Femur (tissue), 1 donor: ENCODE results near the gene ATOH8.

Experiments
- DNase-seq: peaks from one replicate; pipeline ENCODE4 v3.0.0-alpha.2; 2017

ATOH8 gene

GRCh38 chr2:85756822-85757435 lies 3.1 kb downstream of the ATOH8 start:
- no peak for DNase-seq

- DNase-seq, result no peak
Observed at GRCh38 chr2:85757860-85758259, 4.1 kb downstream of the ATOH8 start.

- DNase-seq, result peak; percentile 60
Observed at GRCh38 chr2:85758361-85759256, 4.8 kb downstream of the ATOH8 start.

DNA sequence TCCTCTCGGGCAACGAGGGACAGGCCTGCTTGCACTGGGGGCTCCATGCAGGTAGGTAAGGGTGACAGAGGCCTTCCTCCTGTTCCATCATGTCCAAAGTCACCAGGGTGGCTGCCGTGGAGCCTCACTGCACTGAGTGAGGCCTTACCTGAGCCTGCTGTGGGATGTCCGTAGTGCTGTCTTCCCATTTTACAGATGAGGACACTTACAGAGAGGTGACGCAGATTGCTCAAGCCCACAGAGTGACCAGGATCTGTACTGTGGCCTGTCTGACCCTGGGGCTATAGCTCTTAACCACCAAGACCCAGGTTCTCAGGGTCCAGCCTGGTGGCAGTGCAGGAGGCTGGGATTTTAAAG lies 5.4 kb downstream of the ATOH8 start:
- DNase-seq, result no peak

GRCh38 chr2:85760371-85760770 lies 6.6 kb downstream of the ATOH8 start:
- no peak for DNase-seq

DNA sequence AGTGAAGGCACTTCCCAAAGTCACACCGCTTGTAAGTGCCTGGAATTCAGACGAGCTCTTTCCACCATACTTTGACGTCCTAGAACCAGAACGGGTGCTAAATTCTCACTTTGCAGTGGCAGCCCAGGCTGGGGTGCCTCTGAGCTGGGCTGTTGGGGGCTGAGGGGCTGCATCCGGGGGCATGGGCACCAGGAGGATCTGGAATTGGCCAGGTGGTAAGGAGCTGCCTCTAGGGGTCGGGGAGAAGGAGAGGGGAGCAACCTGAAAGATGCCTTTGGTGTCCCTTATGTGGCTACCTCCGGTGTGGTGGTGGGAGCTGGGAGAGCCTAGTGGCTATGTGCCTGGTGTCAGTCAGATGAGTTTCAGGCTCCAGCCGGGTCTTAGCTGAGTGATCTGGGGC lies 7.1 kb downstream of the ATOH8 start:
- no peak for DNase-seq

DNA sequence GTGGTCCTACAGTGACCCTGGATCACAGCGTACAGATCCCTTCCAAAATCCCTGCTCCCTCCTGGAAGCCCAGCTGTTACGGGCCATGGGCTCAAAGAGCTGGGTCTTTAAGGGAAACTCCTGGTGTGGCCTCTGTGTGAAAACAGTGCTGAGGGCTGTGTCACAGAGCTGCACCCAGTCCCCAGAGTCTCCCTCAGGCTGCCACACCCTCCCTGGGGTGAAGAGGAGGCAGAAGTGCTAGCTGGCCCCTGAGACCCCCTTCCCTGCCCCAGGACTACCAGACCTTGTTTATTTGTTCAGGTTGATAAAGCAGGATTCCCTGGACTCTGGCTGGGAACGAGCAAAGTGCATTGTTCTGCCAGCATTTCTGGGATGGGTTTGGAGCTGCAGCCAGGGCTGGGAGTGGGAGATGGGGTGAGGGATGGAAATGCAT lies 7.7 kb downstream of the ATOH8 start:
- no peak for DNase-seq

DNA sequence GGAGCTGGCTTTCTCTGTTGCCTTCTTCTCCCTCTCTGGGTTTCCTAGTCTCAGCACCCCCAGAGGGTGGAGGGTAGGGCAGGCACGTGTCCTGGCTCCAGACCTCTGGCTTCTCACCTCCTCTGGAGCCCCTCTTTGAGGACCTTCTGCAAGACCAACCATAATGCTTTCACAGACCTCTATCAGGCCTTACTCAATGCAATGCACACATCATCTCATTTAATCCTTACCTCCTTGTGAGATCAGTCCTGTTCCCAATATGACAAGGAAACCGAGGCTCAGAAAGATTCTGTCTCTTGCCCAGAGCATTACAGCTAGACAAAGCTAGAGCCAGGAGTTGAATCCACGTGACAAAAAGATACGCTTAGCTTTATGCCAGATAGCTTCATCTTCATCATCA lies 8.2 kb downstream of the ATOH8 start:
- no peak for DNase-seq

- no peak for DNase-seq
Observed at GRCh38 chr2:85763132-85763531, 9.3 kb downstream of the ATOH8 start.

DNA sequence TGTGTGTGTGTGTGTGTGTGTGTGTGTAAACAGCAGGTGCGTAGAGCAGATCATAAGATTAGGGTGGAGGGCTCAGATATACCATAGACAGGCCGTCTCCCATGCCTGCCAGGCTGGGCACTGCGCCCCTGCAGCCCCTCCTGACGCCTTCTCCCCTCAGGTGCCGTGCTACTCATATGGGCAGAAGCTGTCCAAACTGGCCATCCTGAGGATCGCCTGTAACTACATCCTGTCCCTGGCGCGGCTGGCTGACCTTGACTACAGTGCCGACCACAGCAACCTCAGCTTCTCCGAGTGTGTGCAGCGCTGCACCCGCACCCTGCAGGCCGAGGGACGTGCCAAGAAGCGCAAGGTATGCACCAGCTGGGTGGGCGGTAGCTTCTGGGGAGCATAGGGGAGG lies 10.0 kb downstream of the ATOH8 start:
- no peak for DNase-seq

- no peak for DNase-seq
Observed at GRCh38 chr2:85765081-85765731, 11.4 kb downstream of the ATOH8 start.

DNA sequence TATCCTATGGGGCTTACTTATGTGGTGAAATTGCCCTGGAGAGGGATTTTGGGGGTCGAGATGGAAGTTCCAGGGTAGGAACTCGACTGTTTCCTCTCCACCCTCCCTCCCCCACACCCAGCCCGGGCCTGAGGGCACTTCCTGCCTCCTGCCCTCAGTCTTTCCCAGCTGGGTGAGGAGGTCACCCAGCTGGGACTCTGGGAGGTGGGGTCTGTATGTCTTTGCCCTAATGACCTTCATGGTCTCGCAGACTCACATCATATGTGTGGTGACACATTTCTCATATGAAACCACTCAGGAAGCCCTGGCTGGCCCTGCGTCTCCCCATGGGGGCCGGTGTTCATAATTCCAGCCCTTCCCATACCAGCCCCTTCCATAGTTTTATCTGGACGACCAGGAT lies 12.4 kb downstream of the ATOH8 start:
- no peak for DNase-seq

DNA sequence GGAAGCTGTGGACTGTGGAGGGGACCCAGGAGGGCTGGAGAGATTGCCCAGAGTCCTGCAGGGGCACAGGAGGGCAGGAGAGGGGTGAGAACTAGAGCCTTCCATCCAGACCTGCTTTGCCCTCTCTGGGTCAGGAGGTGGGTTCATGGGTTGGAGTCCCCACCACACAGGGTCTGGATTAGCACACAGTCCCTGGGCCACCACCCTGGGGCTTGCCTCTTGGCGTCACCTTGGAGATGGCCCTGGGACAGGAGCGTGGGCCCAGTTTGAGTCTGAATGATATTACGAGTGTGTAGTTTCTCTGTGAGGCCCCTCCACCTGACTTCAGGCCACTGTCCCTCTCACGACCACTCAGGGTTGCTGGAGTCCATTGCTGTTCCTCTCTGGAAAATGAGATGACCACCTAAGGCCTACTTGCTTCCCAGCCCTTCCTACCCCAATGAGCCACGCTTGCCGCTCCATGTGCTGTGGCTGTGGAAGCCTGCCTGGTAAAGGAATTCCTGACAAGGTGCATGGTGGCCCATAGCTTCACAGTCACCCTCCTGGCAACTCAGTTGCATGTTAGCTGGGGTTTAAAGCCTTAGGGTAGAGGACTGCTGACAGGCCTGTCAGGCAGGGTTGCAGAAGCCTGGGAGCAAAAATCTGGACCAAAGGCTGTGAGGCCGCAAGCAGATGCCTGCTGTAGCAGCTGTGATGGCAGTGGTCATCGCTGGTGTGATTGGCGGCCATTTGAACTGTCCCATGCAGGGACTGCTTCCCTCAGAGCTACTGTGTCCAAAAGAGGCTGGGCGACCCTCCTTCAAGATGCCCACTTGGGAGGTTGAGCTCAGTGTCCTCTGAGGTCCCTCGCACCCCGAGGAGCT lies 14.2 kb downstream of the ATOH8 start:
- DNase-seq, result no peak

DNA sequence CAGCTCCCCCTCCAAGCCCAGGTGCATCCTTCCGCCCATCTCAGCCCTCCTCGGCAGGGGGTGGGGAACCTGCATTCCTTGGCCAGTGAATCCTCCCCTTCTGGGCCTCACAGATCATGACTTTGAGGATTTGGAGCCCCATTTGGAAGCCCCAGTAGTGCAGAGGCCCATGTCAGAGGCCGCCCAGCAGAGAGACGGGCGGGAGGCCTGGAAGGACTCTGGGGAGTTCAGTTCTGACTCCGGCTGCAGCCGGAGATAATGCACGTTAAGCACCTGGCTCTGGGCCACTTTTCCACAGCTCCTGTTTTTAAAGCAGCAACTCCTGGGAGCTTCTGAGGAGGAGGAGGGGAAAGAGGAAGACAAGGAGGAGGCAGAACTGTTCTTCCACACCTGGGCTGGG lies 14.9 kb downstream of the ATOH8 start:
- peak; percentile 78 for DNase-seq

GRCh38 chr2:85769236-85769982 lies 15.6 kb downstream of the ATOH8 start:
- DNase-seq, result no peak

DNA sequence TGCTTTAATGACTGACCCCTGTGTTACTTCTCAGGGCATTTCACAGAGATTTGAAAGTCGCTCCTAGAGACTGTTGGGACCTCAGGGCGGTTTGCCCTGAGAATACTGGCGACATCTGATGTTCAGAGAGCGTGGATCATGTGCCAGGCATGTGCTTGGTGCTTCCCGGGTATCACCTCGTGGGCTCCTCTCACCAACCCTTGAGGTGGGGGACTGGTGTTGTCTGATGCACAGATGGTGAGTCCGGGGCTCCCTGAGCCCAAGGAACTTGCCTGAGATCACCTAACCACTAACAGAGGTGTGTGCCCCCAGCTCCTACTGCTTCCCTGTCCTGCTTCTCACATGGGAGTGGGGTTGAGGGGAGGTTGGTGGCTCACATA lies 16.2 kb downstream of the ATOH8 start:
- no peak for DNase-seq

- no peak for DNase-seq
Observed at GRCh38 chr2:85770369-85770768, 16.6 kb downstream of the ATOH8 start.

GRCh38 chr2:85770786-85771409 lies 17.1 kb downstream of the ATOH8 start:
- DNase-seq, result no peak

DNA sequence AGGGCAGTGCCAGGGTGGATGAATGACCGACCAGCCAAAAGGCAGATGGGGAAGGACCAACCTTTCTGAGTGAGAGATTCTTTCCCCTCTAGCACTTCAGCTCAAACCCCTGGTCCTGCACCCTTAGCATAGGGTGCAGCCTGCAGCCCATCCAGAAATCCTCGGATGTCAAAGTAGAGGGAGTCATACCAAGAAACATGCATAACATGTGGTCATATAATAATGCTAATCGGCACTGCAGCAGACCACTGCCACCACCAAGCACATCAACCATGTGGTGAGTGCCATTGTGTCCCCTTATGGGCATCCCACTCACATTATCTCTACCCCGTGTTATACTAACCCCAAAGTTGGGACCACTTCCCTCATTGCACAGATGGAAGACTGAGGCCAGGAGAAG lies 17.7 kb downstream of the ATOH8 start:
- no peak for DNase-seq

- peak; percentile 99 for DNase-seq
Observed at GRCh38 chr2:85772019-85772745, 18.4 kb downstream of the ATOH8 start.

GRCh38 chr2:85772841-85773491 lies 19.2 kb downstream of the ATOH8 start:
- DNase-seq, result peak; percentile 48
